ENCODE results near the gene ZNF609. TPM values are rescaled to one million over a fixed set of nuclear protein-coding genes. Genes with fewer than 3 reads are reported as not detected.

ZNF609 gene
- total RNA-seq, 1 experiment from 2014 or later, result 31.0 TPM

GRCh38 chr15:64694816-64695215 is 234.4 kb downstream of the ZNF609 start:
- intact Hi-C loops (cut with micrococcal nuclease), result no loop called here
- Histone ChIP-seq H3K4me1 (ENCODE audit: control insufficient read depth in 1 of 2, insufficient read depth in 2 of 2, low read length in 2 of 2) (peaks cover 17 to 26% of the 10 kb centered on the region in 2 experiments), H3K27ac (ENCODE audit: low read depth, low read length) (no peak overlapping the region), H3K36me3 (ENCODE audit: control insufficient read depth in 1 of 2, insufficient read depth in 2 of 2, low read length in 2 of 2) (peaks cover 9 to 14% of the 10 kb centered on the region in 2 experiments; a peak in 3 of 4 replicates), H2AFZ (ENCODE audit: low read depth, low read length, poor library complexity, severe bottlenecking) (no peak overlapping the region), H3K4me2 (ENCODE audit: low read length) (no peak overlapping the region), H4K20me1 (ENCODE audit: insufficient read depth) (peaks cover 11% of the 10 kb centered on the region; the same call in 1 of the 2 replicates), H3K27me3 (ENCODE audit: insufficient read depth, low read length) (no peaks in the 10 kb centered on the region), H3K4me3 (replicated peaks in 1 of 2; ENCODE audit: low read depth in 1 of 2, low read length in 2 of 2) (no peak overlapping the region), H3K79me2 (ENCODE audit: insufficient read depth, low read length) (peaks cover 55% of the 10 kb centered on the region), H3K9me3 (ENCODE audit: control insufficient read depth in 1 of 2, insufficient read depth in 1 of 2, low read depth in 1 of 2, low read length in 2 of 2) (no peaks in the 10 kb centered on the region), H3K9me2 (ENCODE audit: insufficient read depth) (no peaks in the 10 kb centered on the region), H3K9ac (ENCODE audit: low read length) (no peak overlapping the region)
- POLR2A ChIA-PET, result no interaction called here
- DNase-seq (ENCODE audit: low read depth, low spot score), result no peak
- RAD21 ChIA-PET (ENCODE audit: low non-redundant PET in 1 of 2, low total read pairs in 2 of 2, uncharacterized antibody in 2 of 2, unreplicated experiment in 2 of 2), result no interaction called here
- no TSS peak for BruUV-seq (replicated peaks)
- CTCF ChIA-PET, result interaction anchor here (1.5 kb wide), 1 partner anchor 33 kb away, joined by 6 read pairs; no protein-coding TSS in a partner anchor
- TF ChIP-seq EGR1 (IDR thresholded peaks at IDR 0.05; ENCODE audit: low read depth) (no peak), YY1 (IDR thresholded peaks at IDR 0.05; ENCODE audit: extremely low read depth, insufficient replicate concordance, low read depth, low read length) (no peak), SRF (IDR thresholded peaks at IDR 0.05; ENCODE audit: low read depth) (no peak), TCF7L2 (IDR thresholded peaks at IDR 0.05; ENCODE audit: borderline replicate concordance, extremely low read depth, insufficient read depth, insufficient read length) (no peak), JUND (IDR thresholded peaks at IDR 0.05) (no peak), SIN3A (IDR thresholded peaks at IDR 0.05; ENCODE audit: low read depth) (no peak), CTCF (IDR thresholded peaks at IDR 0.05 in 2 of 3, conservative IDR thresholded peaks at IDR 0.05 in 1 of 3; ENCODE audit: borderline replicate concordance in 1 of 3, insufficient read depth in 1 of 3, low read depth in 2 of 3, low read length in 2 of 3) (no peak), POLR2A (IDR thresholded peaks at IDR 0.05; ENCODE audit: borderline replicate concordance, extremely low read depth, insufficient read depth, insufficient read length) (no peak), CBX3 (IDR thresholded peaks at IDR 0.05; ENCODE audit: low read depth) (no peak), EZH2 (IDR thresholded peaks at IDR 0.05) (no peak), FOSL1 (IDR thresholded peaks at IDR 0.05; ENCODE audit: low read depth) (no peak), POLR2AphosphoS5 (IDR thresholded peaks at IDR 0.05; ENCODE audit: low read depth, low read length) (no peak), ZNF274 (IDR thresholded peaks at IDR 0.05; ENCODE audit: low read depth, low read length) (no peak), EZH2phosphoT487 (IDR thresholded peaks at IDR 0.05; ENCODE audit: borderline replicate concordance) (no peak), ATF3 (IDR thresholded peaks at IDR 0.05) (no peak), ZBTB33 (IDR thresholded peaks at IDR 0.05; ENCODE audit: extremely low read depth, insufficient replicate concordance, low read length) (no peak), REST (IDR thresholded peaks at IDR 0.05; ENCODE audit: low read depth) (no peak), ELF1 (IDR thresholded peaks at IDR 0.05; ENCODE audit: borderline replicate concordance, low read depth) (no peak), SP1 (IDR thresholded peaks at IDR 0.05; ENCODE audit: low read depth) (no peak), RAD21 (IDR thresholded peaks at IDR 0.05; ENCODE audit: low read depth) (no peak)
- ATAC-seq, result no peak
